ENCODE measurements around the gene PCAT6. TPM values are rescaled to one million over a fixed set of nuclear protein-coding genes. Genes with fewer than 3 reads are reported as not detected.

PCAT6 gene
- total RNA-seq, 1 donor from 2014 or later, result 5.6 TPM

DNA sequence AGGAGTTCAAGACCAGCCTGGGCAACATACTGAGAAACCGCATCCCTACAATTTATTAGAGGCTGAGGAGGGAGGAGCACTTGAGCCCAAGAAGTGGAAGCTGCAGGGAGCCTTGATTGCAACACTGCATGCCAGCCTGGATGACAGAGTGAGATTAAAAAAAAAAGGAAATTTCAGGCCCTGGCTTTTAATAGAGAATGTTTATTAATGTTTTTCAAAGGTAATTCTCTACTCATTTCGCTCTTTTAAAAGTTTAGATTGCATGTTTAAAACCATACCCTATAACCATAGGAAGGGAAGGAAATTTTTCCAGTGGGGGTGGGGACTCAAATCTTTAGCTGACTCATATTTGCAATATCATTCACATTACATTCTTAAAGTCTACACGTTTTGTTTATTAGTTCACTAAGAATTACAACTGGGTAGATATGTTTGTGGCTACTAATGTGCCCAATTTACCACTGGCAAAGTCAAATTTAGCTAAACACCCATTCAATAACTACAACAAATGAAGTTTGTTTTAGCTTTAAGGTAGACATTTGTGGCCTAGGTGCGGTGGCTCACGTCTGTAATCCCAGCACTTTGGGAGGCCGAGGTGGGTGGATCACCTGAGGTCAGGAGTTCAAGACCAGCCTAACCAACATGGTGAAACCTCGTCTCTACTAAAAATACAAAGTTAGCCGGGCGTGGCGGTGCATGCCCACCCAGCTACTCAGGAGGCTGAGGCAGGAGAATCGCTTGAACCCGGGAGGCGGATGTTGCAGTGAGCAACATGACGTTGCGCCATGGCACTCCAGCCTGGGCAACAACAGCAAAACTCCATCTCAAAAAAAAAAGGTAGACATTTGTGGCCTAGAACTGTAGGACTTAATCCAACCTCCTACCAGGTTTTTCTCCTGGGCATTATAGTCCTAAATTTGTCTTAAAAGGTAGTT lies 7.5 kb upstream of the PCAT6 start:
- Mint-ChIP-seq H3K36me3 (ENCODE audit: insufficient read depth) (peaks cover 7% of the 10 kb centered on the region), H3K4me3 (ENCODE audit: low read depth) (no peak overlapping the region), H3K27me3 (no peaks in the 10 kb centered on the region), H3K4me1 (ENCODE audit: low read depth) (peaks cover 23% of the 10 kb centered on the region), H3K27ac (peak overlapping the region; percentile 29), H3K9me3 (ENCODE audit: low read depth) (no peaks in the 10 kb centered on the region)
- DNase-seq (ENCODE audit: low spot score, unreplicated experiment), result no peak
- TF ChIP-seq, protein P1, sequence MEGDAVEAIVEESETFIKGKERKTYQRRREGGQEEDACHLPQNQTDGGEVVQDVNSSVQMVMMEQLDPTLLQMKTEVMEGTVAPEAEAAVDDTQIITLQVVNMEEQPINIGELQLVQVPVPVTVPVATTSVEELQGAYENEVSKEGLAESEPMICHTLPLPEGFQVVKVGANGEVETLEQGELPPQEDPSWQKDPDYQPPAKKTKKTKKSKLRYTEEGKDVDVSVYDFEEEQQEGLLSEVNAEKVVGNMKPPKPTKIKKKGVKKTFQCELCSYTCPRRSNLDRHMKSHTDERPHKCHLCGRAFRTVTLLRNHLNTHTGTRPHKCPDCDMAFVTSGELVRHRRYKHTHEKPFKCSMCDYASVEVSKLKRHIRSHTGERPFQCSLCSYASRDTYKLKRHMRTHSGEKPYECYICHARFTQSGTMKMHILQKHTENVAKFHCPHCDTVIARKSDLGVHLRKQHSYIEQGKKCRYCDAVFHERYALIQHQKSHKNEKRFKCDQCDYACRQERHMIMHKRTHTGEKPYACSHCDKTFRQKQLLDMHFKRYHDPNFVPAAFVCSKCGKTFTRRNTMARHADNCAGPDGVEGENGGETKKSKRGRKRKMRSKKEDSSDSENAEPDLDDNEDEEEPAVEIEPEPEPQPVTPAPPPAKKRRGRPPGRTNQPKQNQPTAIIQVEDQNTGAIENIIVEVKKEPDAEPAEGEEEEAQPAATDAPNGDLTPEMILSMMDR (IDR thresholded peaks at IDR 0.05; ENCODE audit: unreplicated experiment), result no peak

DNA sequence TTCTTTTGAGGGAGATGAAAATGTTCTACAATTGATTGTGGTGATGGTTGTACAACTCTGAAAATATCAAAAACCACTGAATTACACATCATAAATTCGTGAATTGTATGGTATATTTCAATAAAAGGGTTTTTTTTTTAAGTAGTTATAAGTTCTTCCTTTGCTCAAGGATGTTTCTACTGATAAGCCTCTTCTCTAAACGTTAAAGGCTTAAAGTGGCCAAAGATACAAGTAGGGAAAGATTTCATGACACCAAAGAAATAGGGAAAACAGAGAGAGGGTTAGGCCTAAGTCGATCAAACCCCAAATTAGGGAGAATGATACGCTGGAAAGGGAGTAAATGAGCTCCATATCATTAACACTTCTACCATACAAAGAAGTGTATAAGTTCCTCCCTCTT lies 6.6 kb upstream of the PCAT6 start:
- Mint-ChIP-seq H3K9me3 (ENCODE audit: low read depth) (no peaks in the 10 kb centered on the region), H3K36me3 (ENCODE audit: insufficient read depth) (peaks cover 7% of the 10 kb centered on the region), H3K4me3 (ENCODE audit: low read depth) (peak overlapping the region; percentile 52), H3K27me3 (peaks cover 3% of the 10 kb centered on the region), H3K27ac (peak overlapping the region; percentile 78), H3K4me1 (ENCODE audit: low read depth) (peaks cover 24% of the 10 kb centered on the region)
- DNase-seq (ENCODE audit: low spot score, unreplicated experiment), result no peak
- TF ChIP-seq, protein P1 (IDR thresholded peaks at IDR 0.05; ENCODE audit: unreplicated experiment), result no peak

DNA sequence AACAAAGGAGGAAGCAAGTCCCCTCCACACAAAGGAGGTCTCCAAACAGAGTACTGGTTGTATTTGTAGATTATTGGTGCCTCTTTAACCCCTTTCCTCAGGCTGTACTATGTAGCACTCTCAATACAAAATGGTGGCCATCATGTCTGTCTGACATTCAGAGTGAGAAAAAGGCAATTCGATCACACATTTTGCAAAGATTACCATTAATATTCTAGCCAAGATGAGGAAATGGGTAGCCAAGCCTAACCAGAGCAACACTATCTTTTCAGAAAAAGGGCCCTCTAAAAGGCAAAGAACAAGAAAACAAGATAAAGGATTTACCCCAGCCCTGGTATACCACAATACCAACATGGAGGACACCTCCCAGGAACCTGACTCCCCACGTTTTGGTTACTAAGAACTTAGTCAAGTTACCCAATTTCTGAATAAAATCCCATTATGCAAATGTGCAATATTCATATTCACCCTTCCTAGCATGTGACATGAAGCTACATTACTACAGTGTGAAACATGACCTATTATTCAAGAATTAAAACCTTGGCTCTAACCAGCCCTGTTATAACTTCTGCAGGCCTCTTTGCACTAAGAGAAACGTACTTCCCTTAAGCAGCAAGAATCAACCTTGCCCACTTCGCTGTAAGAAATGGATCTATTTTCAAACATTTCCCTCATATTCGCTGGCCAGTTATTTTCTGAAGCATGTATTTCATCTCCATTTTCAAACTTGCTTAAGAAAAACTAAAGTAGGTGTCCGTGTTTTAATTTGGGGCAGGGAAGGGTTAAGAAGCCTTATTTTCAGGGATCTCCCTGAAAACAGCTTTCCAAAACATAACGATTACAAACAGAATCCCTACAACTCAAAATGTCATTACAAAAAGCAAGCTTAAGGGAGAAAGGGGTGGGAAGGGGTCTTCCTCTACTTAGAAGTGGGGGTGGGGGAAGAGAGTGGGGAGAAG lies 4.6 kb upstream of the PCAT6 start:
- no peak for DNase-seq (ENCODE audit: low spot score, unreplicated experiment)
- Mint-ChIP-seq H3K36me3 (ENCODE audit: insufficient read depth) (no peaks in the 10 kb centered on the region), H3K4me1 (ENCODE audit: low read depth) (peaks cover 26% of the 10 kb centered on the region), H3K9me3 (ENCODE audit: low read depth) (no peaks in the 10 kb centered on the region), H3K27ac (peak overlapping the region; percentile 95), H3K27me3 (peaks cover 4% of the 10 kb centered on the region), H3K4me3 (ENCODE audit: low read depth) (peak overlapping the region; percentile 92)
- TF ChIP-seq, protein P1 (IDR thresholded peaks at IDR 0.05; ENCODE audit: unreplicated experiment), result no peak

DNA sequence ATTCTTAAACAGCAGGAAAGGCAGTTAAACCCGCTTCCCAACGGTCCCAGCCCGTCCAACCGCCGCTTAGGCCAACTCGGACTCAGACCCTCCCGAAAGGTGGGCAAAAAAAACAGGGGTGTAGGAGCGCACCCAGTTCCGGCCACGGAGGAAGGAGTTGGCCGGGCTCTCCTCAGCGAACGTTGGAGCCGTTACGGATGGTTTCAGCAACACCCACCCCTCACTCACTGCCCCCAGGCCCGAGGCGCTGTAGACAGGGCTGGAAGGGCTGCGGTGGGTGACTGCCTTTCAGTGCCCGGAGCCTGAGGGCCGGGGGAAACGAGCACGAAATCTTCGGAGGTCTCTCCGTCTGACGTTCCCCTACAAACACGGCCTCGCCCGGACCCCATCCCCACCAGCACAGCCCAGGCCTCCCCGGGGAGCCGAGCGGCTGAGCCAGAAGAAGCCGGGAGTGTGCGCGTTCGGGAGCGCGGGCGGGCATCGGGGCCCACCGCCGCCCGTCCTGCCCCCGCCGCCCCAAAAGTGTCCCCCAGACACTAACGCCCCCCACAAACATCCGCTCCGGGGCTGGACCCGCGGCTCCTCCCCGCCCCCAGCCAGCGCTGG lies 3.8 kb upstream of the PCAT6 start:
- H3K4me1 Mint-ChIP-seq (ENCODE audit: low read depth), result peaks cover 29% of the 10 kb centered on the region
- no peaks in the 10 kb centered on the region for H3K36me3 Mint-ChIP-seq (ENCODE audit: insufficient read depth)
- H3K27ac Mint-ChIP-seq, result peak overlapping the region; percentile 95
- peak overlapping the region; percentile 92 for H3K4me3 Mint-ChIP-seq (ENCODE audit: low read depth)
- no peak for DNase-seq (ENCODE audit: low spot score, unreplicated experiment)
- TF ChIP-seq, protein P1 (IDR thresholded peaks at IDR 0.05; ENCODE audit: unreplicated experiment), result no peak
- H3K27me3 Mint-ChIP-seq, result peaks cover 8% of the 10 kb centered on the region
- H3K9me3 Mint-ChIP-seq (ENCODE audit: low read depth), result no peaks in the 10 kb centered on the region
